Ovary (tissue), 9 donors: ENCODE data around the gene CTDP1. TPM values are rescaled to one million over a fixed set of nuclear protein-coding genes. Genes with fewer than 3 reads are reported as not detected.
"Not testable (repeated sequence)": the region's sequence is repeated elsewhere in the genome, so short reads cannot be mapped to it uniquely, and the experiment has no call there.

ENCODE experiments used
- DNase-seq, 5 donors: peaks; one replicate each; pipeline ENCODE4 v3.0.0-alpha.2; 2019 to 2020
- H3K27ac ChIP-seq, 2 donors: fragments of 200-600 bp; one replicate each; pipeline versions ENCODE4 v1.5.1 to v1.8.0; 2019 to 2022
- H3K27me3 ChIP-seq: fragments of 200-600 bp; one replicate; pipeline ENCODE4 v1.8.0; 2022
- H3K36me3 ChIP-seq: fragments of 200-600 bp; sonication (generic); one replicate; pipeline ENCODE4 v1.5.1; 2019
- H3K4me1 ChIP-seq: one replicate; pipeline ENCODE4 v1.8.1; 2013; ENCODE audit warnings: mild to moderate bottlenecking, moderate library complexity; ENCODE audit not compliant: insufficient read depth
- H3K4me3 ChIP-seq: fragments of 200-600 bp; sonication (generic); one replicate; pipeline ENCODE4 v1.5.1; 2017
- H3K9me3 ChIP-seq, 2 donors: fragments of 200-600 bp in 1 of 2; sonication (generic) in 1 of 2; one replicate each; pipeline versions ENCODE4 v1.5.1 to v1.8.1; 2013 to 2019; ENCODE audit warnings: mild to moderate bottlenecking in 1 of 2, moderate library complexity in 1 of 2
- EP300 ChIP-seq: sonication (generic); formaldehyde crosslinking; IDR thresholded peaks from one replicate; pipeline ENCODE4 v1.6.1; 2017; ENCODE audit warnings: antibody characterized with exemption
- POLR2A ChIP-seq: fragments of 450-650 bp; IDR thresholded peaks from one replicate; pipeline ENCODE4 v1.6.1; 2017; ENCODE audit warnings: antibody characterized with exemption, mild to moderate bottlenecking, moderate library complexity
- WGBS, 3 donors: extraction: QIAGEN DNeasy Blood & Tissue Kit in 1 of 3; methylation state at CpG; one replicate each; pipeline versions ENCODE4 v1.1.5 to v1.1.7; 2013 to 2017; 5-methylcytosine and 5-hydroxymethylcytosine counted together
- intact Hi-C, 4 donors: fragments of 100-400 bp; cut with DNase I; formaldehyde crosslinking; loops; one replicate each; pipeline versions ENCODE4 v1.11.0 to v1.15.1; 2022 to 2023
- polyA plus RNA-seq, 2 donors: library from polyadenylated mRNA; stranded (reverse); fragments of 200-250 nt in 1 of 2; fragments of 350-450 nt in 1 of 2; fragmentation: Illumina TruSeq in 1 of 2; extraction: RNeasy Lipid Tissue Mini Kit (QIAGEN cat#74804) in 1 of 2; gene quantifications; one replicate each; pipeline ENCODE4 v1.2.3, GENCODE V29; 2013 to 2014
- total RNA-seq, 7 donors: library from RNA; depleted of rRNA in 2 of 7; stranded (reverse); fragments of >200 nt in 2 of 7; fragmentation: NEBNext Ultra II Directional in 3 of 7; extraction: Animal tissue kit (Norgen Biotek cat#: 25700) in 3 of 7; gene quantifications; one replicate each; pipeline versions ENCODE4 v1.1.0 to v1.2.4, GENCODE V29; 2016 to 2023
- TF ChIP-seq, protein P1 (sequence below), 3 donors: fragments of 450-650 bp in 2 of 3; fragments of 200-600 bp in 1 of 3; IDR thresholded peaks; one replicate each; pipeline versions ENCODE4 v1.5.1 to v1.8.0; 2016 to 2022; ENCODE audit warnings: antibody characterized with exemption in 3 of 3, mild to moderate bottlenecking in 1 of 3
- donor health status: DM: no; HTN: no; CAD: no; lungs with moderate emphysema.
- donor health status: DM: no; HTN: no; CAD: no.
- donor health status: Bipolar disorder and iron deficiency.
- donor health status: DM: yes; HTN: yes; CAD: no.
- donor health status: DM: no; HTN: no; CAD: no.
- donor health status: DM: yes; HTN: yes; CAD: no.

Gene CTDP1
- total and polyA plus RNA-seq, 9 donors: 2.5 to 15.2 (median 11.2) TPM

DNA sequence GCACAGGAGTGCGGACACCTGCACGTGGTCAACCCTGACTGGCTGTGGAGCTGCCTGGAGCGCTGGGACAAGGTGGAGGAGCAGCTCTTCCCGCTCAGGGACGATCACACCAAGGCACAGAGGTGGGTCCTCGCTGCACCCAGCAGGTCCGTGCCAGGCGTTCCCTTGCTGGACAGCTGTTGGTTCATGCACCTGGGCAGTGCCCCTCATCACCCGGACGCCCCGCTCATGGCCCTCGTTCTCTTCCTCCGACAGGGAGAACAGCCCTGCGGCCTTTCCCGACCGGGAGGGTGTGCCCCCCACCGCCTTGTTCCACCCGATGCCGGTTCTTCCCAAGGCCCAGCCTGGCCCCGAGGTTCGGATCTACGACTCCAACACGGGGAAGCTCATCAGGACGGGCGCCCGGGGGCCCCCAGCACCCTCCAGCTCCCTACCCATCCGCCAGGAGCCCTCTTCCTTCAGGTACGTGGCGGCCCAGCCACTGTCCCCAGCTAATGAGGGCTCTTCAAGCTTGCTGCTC is 38.0 kb downstream of the CTDP1 start:
- WGBS, 3 donors: 94 to 97% (median 94%) methylated on average over 29 of the region's 29 CpGs
- TF ChIP-seq EP300 (no peak), POLR2A (no peak)
- TF ChIP-seq, protein P1, sequence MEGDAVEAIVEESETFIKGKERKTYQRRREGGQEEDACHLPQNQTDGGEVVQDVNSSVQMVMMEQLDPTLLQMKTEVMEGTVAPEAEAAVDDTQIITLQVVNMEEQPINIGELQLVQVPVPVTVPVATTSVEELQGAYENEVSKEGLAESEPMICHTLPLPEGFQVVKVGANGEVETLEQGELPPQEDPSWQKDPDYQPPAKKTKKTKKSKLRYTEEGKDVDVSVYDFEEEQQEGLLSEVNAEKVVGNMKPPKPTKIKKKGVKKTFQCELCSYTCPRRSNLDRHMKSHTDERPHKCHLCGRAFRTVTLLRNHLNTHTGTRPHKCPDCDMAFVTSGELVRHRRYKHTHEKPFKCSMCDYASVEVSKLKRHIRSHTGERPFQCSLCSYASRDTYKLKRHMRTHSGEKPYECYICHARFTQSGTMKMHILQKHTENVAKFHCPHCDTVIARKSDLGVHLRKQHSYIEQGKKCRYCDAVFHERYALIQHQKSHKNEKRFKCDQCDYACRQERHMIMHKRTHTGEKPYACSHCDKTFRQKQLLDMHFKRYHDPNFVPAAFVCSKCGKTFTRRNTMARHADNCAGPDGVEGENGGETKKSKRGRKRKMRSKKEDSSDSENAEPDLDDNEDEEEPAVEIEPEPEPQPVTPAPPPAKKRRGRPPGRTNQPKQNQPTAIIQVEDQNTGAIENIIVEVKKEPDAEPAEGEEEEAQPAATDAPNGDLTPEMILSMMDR (IDR thresholded peaks at IDR 0.05): no peak
- intact Hi-C loops: no loop called here
- Histone ChIP-seq H3K9me3 (no peaks in the 10 kb centered on the region), H3K4me1 (no peaks in the 10 kb centered on the region), H3K27me3 (no peaks in the 10 kb centered on the region), H3K27ac (no peak overlapping the region), H3K36me3 (no peaks in the 10 kb centered on the region), H3K4me3 (no peak overlapping the region)
- DNase-seq: no peak

- 92 to 95% (median 93%) methylated on average over 17 of the region's 17 CpGs for WGBS, 3 donors
- Histone ChIP-seq H3K4me1 (no peaks in the 10 kb centered on the region), H3K9me3 (no peaks in the 10 kb centered on the region), H3K27ac (no peak overlapping the region), H3K4me3 (no peak overlapping the region), H3K27me3 (no peaks in the 10 kb centered on the region), H3K36me3 (no peaks in the 10 kb centered on the region)
- no peak for DNase-seq
- TF ChIP-seq EP300 (no peak), POLR2A (no peak)
- TF ChIP-seq, protein P1 (IDR thresholded peaks at IDR 0.05): no peak
- intact Hi-C loops: no loop called here
These were observed 38.5 kb downstream of the CTDP1 start for GRCh38 chr18:79718126-79718525.

- TF ChIP-seq POLR2A: no peak
- no peak for TF ChIP-seq EP300
- TF ChIP-seq, protein P1 (IDR thresholded peaks at IDR 0.05): no peak
- no peaks in the 10 kb centered on the region for H3K36me3 ChIP-seq
These were observed 39.4 kb downstream of the CTDP1 start for GRCh38 chr18:79718878-79719477.

DNA sequence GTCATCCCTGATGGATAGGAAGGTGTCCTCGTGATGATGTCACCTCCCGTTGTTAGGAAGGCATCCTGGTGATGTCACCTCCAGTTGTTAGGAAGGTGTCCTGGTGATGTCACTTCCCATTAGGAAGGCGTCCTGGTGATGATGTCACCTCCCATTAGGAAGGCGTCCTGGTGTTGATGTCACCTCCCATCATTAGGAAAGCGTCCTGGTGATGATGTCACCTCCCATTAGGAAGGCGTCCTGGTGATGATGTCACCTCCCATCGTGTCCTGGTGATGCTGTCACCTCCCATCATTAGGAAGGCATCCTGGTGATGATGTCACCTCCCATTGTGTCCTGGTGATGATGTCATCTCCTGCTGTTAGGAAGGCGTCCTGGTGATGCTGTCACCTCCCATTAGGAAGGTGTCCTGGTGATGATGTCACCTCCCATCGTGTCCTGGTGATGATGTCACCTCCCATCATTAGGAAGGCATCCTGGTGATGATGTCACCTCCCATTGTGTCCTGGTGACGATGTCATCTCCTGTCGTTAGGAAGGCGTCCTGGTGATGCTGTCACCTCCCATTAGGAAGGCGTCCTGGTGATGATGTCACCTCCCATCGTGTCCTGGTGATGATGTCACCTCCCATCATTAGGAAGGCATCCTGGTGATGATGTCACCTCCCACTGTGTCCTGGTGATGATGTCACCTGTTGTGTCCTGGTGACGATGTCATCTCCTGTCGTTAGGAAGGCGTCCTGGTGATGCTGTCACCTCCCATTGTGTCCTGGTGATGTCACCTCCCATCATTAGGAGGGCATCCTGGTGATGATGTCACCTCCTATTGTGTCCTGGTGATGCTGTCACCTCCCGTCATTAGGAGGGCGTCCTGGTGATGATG is 40.1 kb downstream of the CTDP1 start:
- H3K27ac ChIP-seq, H3K4me3 ChIP-seq, H3K36me3 ChIP-seq, H3K9me3 ChIP-seq, H3K27me3 ChIP-seq, H3K4me1 ChIP-seq, intact Hi-C loops, DNase-seq: not testable (repeated sequence)
- 95 to 97% (median 96%) methylated on average over 17 to 19 of the region's 19 CpGs for WGBS, 3 donors

More at GRCh38 chr18:79718878-79719477, 39.4 kb downstream of the CTDP1 start:
- no peaks in the 10 kb centered on the region for H3K27me3 ChIP-seq
- intact Hi-C loops: no loop called here
- no peak overlapping the region for H3K27ac ChIP-seq
- no peaks in the 10 kb centered on the region for H3K9me3 ChIP-seq
- no peaks in the 10 kb centered on the region for H3K4me1 ChIP-seq
- 96% methylated on average over 30 of the region's 30 CpGs for WGBS, 3 donors
- H3K4me3 ChIP-seq: no peak overlapping the region
- DNase-seq: no peak

DNA sequence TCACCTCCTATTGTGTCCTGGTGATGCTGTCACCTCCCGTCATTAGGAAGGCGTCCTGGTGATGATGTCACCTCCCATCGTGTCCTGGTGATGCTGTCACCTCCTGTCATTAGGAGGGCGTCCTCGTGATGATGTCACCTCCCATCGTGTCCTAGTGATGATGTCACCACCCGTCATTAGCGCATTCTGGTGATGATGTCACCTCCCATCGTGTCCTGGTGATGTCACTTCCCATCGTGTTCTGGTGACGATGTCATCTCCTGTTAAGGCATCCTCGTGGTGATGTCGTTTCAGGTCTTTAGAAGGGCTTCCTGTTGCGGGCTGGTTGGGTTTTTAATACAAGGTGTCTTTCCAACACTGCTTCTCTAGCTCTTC is 40.7 kb downstream of the CTDP1 start:
- Histone ChIP-seq H3K4me1 (no peaks in the 10 kb centered on the region), H3K36me3 (no peaks in the 10 kb centered on the region), H3K4me3 (no peak overlapping the region), H3K27ac (no peak overlapping the region), H3K27me3 (no peaks in the 10 kb centered on the region), H3K9me3 (no peaks in the 10 kb centered on the region)
- intact Hi-C loops: no loop called here
- 94 to 96% (median 95%) methylated on average over 14 of the region's 14 CpGs for WGBS, 3 donors
- TF ChIP-seq, protein P1 (IDR thresholded peaks at IDR 0.05): no peak
- TF ChIP-seq EP300 (no peak), POLR2A (no peak)
- no peak for DNase-seq
